Renal cortex interstitium (tissue), 11 donors: Measurements from ENCODE around the gene PSAP. TPM values are rescaled to one million over a fixed set of nuclear protein-coding genes. Genes with fewer than 3 reads are reported as not detected.

Source experiments
- DNase-seq, 11 donors: peaks; one replicate each; pipeline ENCODE4 v3.0.0-alpha.2; 2013; ENCODE audit warnings: low read depth in 9 of 11, low spot score in 4 of 11; ENCODE audit errors: extremely low read depth in 1 of 11
- polyA plus RNA-seq, 3 donors: library from polyadenylated mRNA; unstranded; fragments of 120-200 nt; gene quantifications; one replicate each; pipeline ENCODE4 v1.2.1, GENCODE V29; 2013; ENCODE audit not compliant: insufficient read length in 3 of 3

Gene PSAP
- polyA plus RNA-seq, 3 donors = 813 to 850 (median 831) TPM

- DNase-seq = no peak
These were observed 70.9 kb downstream of the PSAP start for GRCh38 chr10:71780156-71780555.

GRCh38 chr10:71779641-71780040, 71.4 kb downstream of the PSAP start:
- no peak for DNase-seq

GRCh38 chr10:71778071-71778825, 72.8 kb downstream of the PSAP start:
- DNase-seq = no peak

GRCh38 chr10:71777213-71777985, 73.7 kb downstream of the PSAP start:
- no peak for DNase-seq

GRCh38 chr10:71776481-71776925, 74.5 kb downstream of the PSAP start:
- DNase-seq = no peak

GRCh38 chr10:71774916-71775702, 75.9 kb downstream of the PSAP start:
- DNase-seq = no peak

- peak in 6 of 11 donors; percentile 56 to 76 (median 73) for DNase-seq
These were observed 77.7 kb downstream of the PSAP start, which contains the start of gene VSIR for GRCh38 chr10:71773221-71773971. VSIR (minus strand) TSS chr10:71773520; CDS start chr10:71773439, 81 bp downstream.

GRCh38 chr10:71772832-71773220, 78.2 kb downstream of the PSAP start:
- DNase-seq = no peak

GRCh38 chr10:71771821-71772617, 79.0 kb downstream of the PSAP start:
- DNase-seq = no peak

- no peak for DNase-seq
These were observed 79.8 kb downstream of the PSAP start for GRCh38 chr10:71771204-71771603.

GRCh38 chr10:71770789-71771188, 80.3 kb downstream of the PSAP start:
- no peak for DNase-seq

- no peak for DNase-seq
These were observed 80.8 kb downstream of the PSAP start for GRCh38 chr10:71770255-71770654.

- no peak for DNase-seq
These were observed 81.7 kb downstream of the PSAP start for GRCh38 chr10:71769279-71769823.

- DNase-seq = no peak
These were observed 83.5 kb downstream of the PSAP start for GRCh38 chr10:71767420-71768035.

- peak in 1 of 11 donors; percentile 18 for DNase-seq
These were observed 84.2 kb downstream of the PSAP start for GRCh38 chr10:71766717-71767419.
